ENCODE results near the gene TCHHL1. TPM values are rescaled to one million over a fixed set of nuclear protein-coding genes. Genes with fewer than 3 reads are reported as not detected.

Gene TCHHL1
- total RNA-seq, 1 experiment from 2014 or later = not detected

DNA sequence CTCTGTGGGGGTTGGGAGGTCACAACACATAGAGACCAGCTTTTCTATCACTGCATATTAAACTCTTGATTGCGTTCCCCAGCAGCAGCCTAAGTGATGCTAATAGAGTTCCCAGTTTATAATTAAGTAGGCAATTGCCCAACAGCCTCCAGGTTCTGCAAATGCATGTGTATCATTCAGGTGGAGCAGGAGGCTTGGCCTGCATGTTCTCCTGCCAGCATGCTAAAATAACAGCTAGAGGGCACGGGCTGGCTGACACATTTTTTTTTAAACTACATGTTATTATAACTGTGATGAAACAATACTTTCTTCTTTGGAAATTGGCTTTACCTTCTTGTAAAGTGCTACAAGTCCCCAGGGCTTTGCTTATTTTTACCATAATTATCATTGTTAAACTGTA lies 16.0 kb upstream of the TCHHL1 start:
- CTCF ChIA-PET = no interaction called here
- RAD21 ChIA-PET (ENCODE audit: low non-redundant PET in 1 of 2, low total read pairs in 2 of 2, uncharacterized antibody in 2 of 2, unreplicated experiment in 2 of 2) = no interaction called here

More for the DNA sequence above, 16.0 kb upstream of the TCHHL1 start:
- Histone ChIP-seq H3K27me3 (ENCODE audit: insufficient read depth, low read length) (peaks cover 30% of the 10 kb centered on the region), H3K9me3 (ENCODE audit: control insufficient read depth in 1 of 2, insufficient read depth in 1 of 2, low read depth in 1 of 2, low read length in 2 of 2) (no peaks in the 10 kb centered on the region), H2AFZ (ENCODE audit: low read depth, low read length, poor library complexity, severe bottlenecking) (no peak overlapping the region), H3K36me3 (ENCODE audit: control insufficient read depth in 1 of 2, insufficient read depth in 2 of 2, low read length in 2 of 2) (no peaks in the 10 kb centered on the region), H3K4me2 (ENCODE audit: low read length) (no peak overlapping the region), H3K4me1 (ENCODE audit: control insufficient read depth in 1 of 2, insufficient read depth in 2 of 2, low read length in 2 of 2) (peaks cover 14 to 33% of the 10 kb centered on the region in 2 experiments), H3K79me2 (ENCODE audit: insufficient read depth, low read length) (no peaks in the 10 kb centered on the region), H3K4me3 (replicated peaks in 1 of 2; ENCODE audit: low read depth in 1 of 2, low read length in 2 of 2) (no peak overlapping the region), H3K9ac (ENCODE audit: low read length) (no peak overlapping the region), H4K20me1 (ENCODE audit: insufficient read depth) (no peaks in the 10 kb centered on the region), H3K9me2 (ENCODE audit: insufficient read depth) (no peaks in the 10 kb centered on the region), H3K27ac (ENCODE audit: low read depth, low read length) (no peak overlapping the region)
- POLR2A ChIA-PET = no interaction called here
- TF ChIP-seq RAD21 (IDR thresholded peaks at IDR 0.05; ENCODE audit: low read depth) (no peak), POLR2AphosphoS5 (IDR thresholded peaks at IDR 0.05; ENCODE audit: low read depth, low read length) (no peak), ELF1 (IDR thresholded peaks at IDR 0.05; ENCODE audit: borderline replicate concordance, low read depth) (no peak), EZH2phosphoT487 (IDR thresholded peaks at IDR 0.05; ENCODE audit: borderline replicate concordance) (no peak), ZNF274 (IDR thresholded peaks at IDR 0.05; ENCODE audit: low read depth, low read length) (no peak), EZH2 (IDR thresholded peaks at IDR 0.05) (no peak), CBX3 (IDR thresholded peaks at IDR 0.05; ENCODE audit: low read depth) (no peak), CEBPB (IDR thresholded peaks at IDR 0.05; ENCODE audit: low read depth) (no peak), SP1 (IDR thresholded peaks at IDR 0.05; ENCODE audit: low read depth) (no peak), FOSL1 (IDR thresholded peaks at IDR 0.05; ENCODE audit: low read depth) (no peak), YY1 (IDR thresholded peaks at IDR 0.05; ENCODE audit: extremely low read depth, insufficient replicate concordance, low read depth, low read length) (no peak), SRF (IDR thresholded peaks at IDR 0.05; ENCODE audit: low read depth) (no peak)
- TF ChIP-seq, protein P1, sequence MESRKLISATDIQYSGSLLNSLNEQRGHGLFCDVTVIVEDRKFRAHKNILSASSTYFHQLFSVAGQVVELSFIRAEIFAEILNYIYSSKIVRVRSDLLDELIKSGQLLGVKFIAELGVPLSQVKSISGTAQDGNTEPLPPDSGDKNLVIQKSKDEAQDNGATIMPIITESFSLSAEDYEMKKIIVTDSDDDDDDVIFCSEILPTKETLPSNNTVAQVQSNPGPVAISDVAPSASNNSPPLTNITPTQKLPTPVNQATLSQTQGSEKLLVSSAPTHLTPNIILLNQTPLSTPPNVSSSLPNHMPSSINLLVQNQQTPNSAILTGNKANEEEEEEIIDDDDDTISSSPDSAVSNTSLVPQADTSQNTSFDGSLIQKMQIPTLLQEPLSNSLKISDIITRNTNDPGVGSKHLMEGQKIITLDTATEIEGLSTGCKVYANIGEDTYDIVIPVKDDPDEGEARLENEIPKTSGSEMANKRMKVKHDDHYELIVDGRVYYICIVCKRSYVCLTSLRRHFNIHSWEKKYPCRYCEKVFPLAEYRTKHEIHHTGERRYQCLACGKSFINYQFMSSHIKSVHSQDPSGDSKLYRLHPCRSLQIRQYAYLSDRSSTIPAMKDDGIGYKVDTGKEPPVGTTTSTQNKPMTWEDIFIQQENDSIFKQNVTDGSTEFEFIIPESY (IDR thresholded peaks at IDR 0.05; ENCODE audit: extremely low read depth, insufficient replicate concordance, low read length) = no peak
- TF ChIP-seq, protein P2, sequence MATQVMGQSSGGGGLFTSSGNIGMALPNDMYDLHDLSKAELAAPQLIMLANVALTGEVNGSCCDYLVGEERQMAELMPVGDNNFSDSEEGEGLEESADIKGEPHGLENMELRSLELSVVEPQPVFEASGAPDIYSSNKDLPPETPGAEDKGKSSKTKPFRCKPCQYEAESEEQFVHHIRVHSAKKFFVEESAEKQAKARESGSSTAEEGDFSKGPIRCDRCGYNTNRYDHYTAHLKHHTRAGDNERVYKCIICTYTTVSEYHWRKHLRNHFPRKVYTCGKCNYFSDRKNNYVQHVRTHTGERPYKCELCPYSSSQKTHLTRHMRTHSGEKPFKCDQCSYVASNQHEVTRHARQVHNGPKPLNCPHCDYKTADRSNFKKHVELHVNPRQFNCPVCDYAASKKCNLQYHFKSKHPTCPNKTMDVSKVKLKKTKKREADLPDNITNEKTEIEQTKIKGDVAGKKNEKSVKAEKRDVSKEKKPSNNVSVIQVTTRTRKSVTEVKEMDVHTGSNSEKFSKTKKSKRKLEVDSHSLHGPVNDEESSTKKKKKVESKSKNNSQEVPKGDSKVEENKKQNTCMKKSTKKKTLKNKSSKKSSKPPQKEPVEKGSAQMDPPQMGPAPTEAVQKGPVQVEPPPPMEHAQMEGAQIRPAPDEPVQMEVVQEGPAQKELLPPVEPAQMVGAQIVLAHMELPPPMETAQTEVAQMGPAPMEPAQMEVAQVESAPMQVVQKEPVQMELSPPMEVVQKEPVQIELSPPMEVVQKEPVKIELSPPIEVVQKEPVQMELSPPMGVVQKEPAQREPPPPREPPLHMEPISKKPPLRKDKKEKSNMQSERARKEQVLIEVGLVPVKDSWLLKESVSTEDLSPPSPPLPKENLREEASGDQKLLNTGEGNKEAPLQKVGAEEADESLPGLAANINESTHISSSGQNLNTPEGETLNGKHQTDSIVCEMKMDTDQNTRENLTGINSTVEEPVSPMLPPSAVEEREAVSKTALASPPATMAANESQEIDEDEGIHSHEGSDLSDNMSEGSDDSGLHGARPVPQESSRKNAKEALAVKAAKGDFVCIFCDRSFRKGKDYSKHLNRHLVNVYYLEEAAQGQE (IDR thresholded peaks at IDR 0.05; ENCODE audit: low read depth) = no peak
- TF ChIP-seq, protein P3, sequence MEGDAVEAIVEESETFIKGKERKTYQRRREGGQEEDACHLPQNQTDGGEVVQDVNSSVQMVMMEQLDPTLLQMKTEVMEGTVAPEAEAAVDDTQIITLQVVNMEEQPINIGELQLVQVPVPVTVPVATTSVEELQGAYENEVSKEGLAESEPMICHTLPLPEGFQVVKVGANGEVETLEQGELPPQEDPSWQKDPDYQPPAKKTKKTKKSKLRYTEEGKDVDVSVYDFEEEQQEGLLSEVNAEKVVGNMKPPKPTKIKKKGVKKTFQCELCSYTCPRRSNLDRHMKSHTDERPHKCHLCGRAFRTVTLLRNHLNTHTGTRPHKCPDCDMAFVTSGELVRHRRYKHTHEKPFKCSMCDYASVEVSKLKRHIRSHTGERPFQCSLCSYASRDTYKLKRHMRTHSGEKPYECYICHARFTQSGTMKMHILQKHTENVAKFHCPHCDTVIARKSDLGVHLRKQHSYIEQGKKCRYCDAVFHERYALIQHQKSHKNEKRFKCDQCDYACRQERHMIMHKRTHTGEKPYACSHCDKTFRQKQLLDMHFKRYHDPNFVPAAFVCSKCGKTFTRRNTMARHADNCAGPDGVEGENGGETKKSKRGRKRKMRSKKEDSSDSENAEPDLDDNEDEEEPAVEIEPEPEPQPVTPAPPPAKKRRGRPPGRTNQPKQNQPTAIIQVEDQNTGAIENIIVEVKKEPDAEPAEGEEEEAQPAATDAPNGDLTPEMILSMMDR (IDR thresholded peaks at IDR 0.05 in 2 of 3, conservative IDR thresholded peaks at IDR 0.05 in 1 of 3; ENCODE audit: borderline replicate concordance in 1 of 3, insufficient read depth in 1 of 3, low read depth in 2 of 3, low read length in 2 of 3) = no peak
- TF ChIP-seq, protein P4, sequence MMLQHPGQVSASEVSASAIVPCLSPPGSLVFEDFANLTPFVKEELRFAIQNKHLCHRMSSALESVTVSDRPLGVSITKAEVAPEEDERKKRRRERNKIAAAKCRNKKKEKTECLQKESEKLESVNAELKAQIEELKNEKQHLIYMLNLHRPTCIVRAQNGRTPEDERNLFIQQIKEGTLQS (IDR thresholded peaks at IDR 0.05) = no peak
- BruUV-seq (replicated peaks) = no TSS peak
- intact Hi-C loops (cut with micrococcal nuclease) = no loop called here
- ATAC-seq (no peak), DNase-seq (ENCODE audit: low read depth, low spot score) (no peak)

All from HCT116 (cell line).